ENCODE data around the gene MYO1F. TPM values are rescaled to one million over a fixed set of nuclear protein-coding genes. Genes with fewer than 3 reads are reported as not detected.

The MYO1F gene
- total RNA-seq, 2 experiments from 2014 or later = 21.0 to 21.4 TPM

GRCh38 chr19:8592231-8593009 is 15.2 kb upstream of the MYO1F start:
- peak overlapping the region; percentile 70 for H3K4me3 Mint-ChIP-seq
- intact Hi-C loops (cut with micrococcal nuclease) = no loop called here
- POLR2A ChIA-PET = interaction anchor here (0.8 to 1.4 kb wide), 3 partner anchors 12 to 85 kb away, joined by 3 to 4 read pairs (median 3); partner anchors contain the start of gene ZNF414

GRCh38 chr19:8589177-8589714 is 12.0 kb upstream of the MYO1F start:
- Mint-ChIP-seq H3K4me3 (no peak overlapping the region), H3K9me3 (peaks cover 9% of the 10 kb centered on the region), H3K27me3 (no peaks in the 10 kb centered on the region), H3K36me3 (ENCODE audit: low read depth) (peaks cover 8% of the 10 kb centered on the region), H3K27ac (no peak overlapping the region), H3K4me1 (ENCODE audit: low read depth) (peaks cover 13% of the 10 kb centered on the region)
- ATAC-seq = no peak
- CTCF ChIA-PET = interaction anchor here (1.8 to 2.8 kb wide), 2 partner anchors 10 to 14 kb away, joined by 6 to 21 read pairs; partner anchors contain the start of gene MYO1F
- POLR2A ChIA-PET = no interaction called here
- TF ChIP-seq, protein P1, sequence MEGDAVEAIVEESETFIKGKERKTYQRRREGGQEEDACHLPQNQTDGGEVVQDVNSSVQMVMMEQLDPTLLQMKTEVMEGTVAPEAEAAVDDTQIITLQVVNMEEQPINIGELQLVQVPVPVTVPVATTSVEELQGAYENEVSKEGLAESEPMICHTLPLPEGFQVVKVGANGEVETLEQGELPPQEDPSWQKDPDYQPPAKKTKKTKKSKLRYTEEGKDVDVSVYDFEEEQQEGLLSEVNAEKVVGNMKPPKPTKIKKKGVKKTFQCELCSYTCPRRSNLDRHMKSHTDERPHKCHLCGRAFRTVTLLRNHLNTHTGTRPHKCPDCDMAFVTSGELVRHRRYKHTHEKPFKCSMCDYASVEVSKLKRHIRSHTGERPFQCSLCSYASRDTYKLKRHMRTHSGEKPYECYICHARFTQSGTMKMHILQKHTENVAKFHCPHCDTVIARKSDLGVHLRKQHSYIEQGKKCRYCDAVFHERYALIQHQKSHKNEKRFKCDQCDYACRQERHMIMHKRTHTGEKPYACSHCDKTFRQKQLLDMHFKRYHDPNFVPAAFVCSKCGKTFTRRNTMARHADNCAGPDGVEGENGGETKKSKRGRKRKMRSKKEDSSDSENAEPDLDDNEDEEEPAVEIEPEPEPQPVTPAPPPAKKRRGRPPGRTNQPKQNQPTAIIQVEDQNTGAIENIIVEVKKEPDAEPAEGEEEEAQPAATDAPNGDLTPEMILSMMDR (IDR thresholded peaks at IDR 0.05) = no peak
- intact Hi-C loops (cut with micrococcal nuclease) = no loop called here
- no peak for DNase-seq

More at GRCh38 chr19:8592231-8593009, 15.2 kb upstream of the MYO1F start:
- DNase-seq (peak; percentile 98), ATAC-seq (peak; percentile 93)
- peak overlapping the region; percentile 2 for H3K27ac Mint-ChIP-seq
- peaks cover 16% of the 10 kb centered on the region for H3K36me3 Mint-ChIP-seq (ENCODE audit: low read depth)
- H3K27me3 Mint-ChIP-seq = no peaks in the 10 kb centered on the region
- CTCF ChIA-PET = interaction anchor here (1.0 to 7.1 kb wide), 6 partner anchors 12 to 102 kb away, joined by 3 to 97 read pairs (median 6); partner anchors contain the start of gene MYO1F
- H3K9me3 Mint-ChIP-seq = peaks cover 12% of the 10 kb centered on the region
- TF ChIP-seq, protein P1 (IDR thresholded peaks at IDR 0.05) = no peak
- peaks cover 19% of the 10 kb centered on the region for H3K4me1 Mint-ChIP-seq (ENCODE audit: low read depth)

GRCh38 chr19:8585894-8586750 is 8.9 kb upstream of the MYO1F start:
- Mint-ChIP-seq H3K36me3 (ENCODE audit: low read depth) (no peaks in the 10 kb centered on the region), H3K9me3 (no peaks in the 10 kb centered on the region), H3K27me3 (no peaks in the 10 kb centered on the region), H3K4me1 (ENCODE audit: low read depth) (no peaks in the 10 kb centered on the region), H3K4me3 (no peak overlapping the region), H3K27ac (no peak overlapping the region)
- TF ChIP-seq, protein P1 (IDR thresholded peaks at IDR 0.05) = peak; percentile 47
- ChIA-PET CTCF (interaction anchor here (0.6 to 1.5 kb wide), 6 partner anchors 8 to 99 kb away, joined by 3 to 4 read pairs (median 3); no protein-coding TSS in a partner anchor), POLR2A (no interaction called here)
- DNase-seq (peak; percentile 63), ATAC-seq (peak; percentile 59)
- intact Hi-C loops (cut with micrococcal nuclease) = no loop called here

GRCh38 chr19:8584965-8585893 is 8.0 kb upstream of the MYO1F start:
- ChIA-PET POLR2A (no interaction called here), CTCF (interaction anchor here (0.8 to 1.5 kb wide), 4 partner anchors 16 to 59 kb away, joined by 3 to 4 read pairs (median 3); no protein-coding TSS in a partner anchor)
- DNase-seq (no peak), ATAC-seq (no peak)
- intact Hi-C loops (cut with micrococcal nuclease) = no loop called here
- Mint-ChIP-seq H3K9me3 (no peaks in the 10 kb centered on the region), H3K4me3 (no peak overlapping the region), H3K27ac (no peak overlapping the region), H3K36me3 (ENCODE audit: low read depth) (no peaks in the 10 kb centered on the region), H3K27me3 (no peaks in the 10 kb centered on the region), H3K4me1 (ENCODE audit: low read depth) (no peaks in the 10 kb centered on the region)
- TF ChIP-seq, protein P1 (IDR thresholded peaks at IDR 0.05) = no peak

Data from activated CD8-positive, alpha-beta T cell treated with anti-CD3 and anti-CD28 coated beads for 36 hours (primary cell).